WTC11 (cell line): ENCODE measurements around the gene SMIM38. TPM values are rescaled to one million over a fixed set of nuclear protein-coding genes. Genes with fewer than 3 reads are reported as not detected.

Experiments used
- total RNA-seq: library from RNA; stranded (reverse); gene quantifications from 3 replicates; pipeline ENCODE4 v1.2.3, GENCODE V29; 2021

Gene SMIM38
- total RNA-seq, 1 experiment from 2014 or later = 0.39 TPM

Other genes with a start within 250 kb of the SMIM38 start
- gene MRGPRD, start 174.9 kb upstream of the SMIM38 start, total RNA-seq = not detected in 3 replicates
- 3.8 to 6.5 TPM (median 5.5 TPM) in 3 replicates for gene MRGPRF, start 142.7 kb upstream of the SMIM38 start, total RNA-seq
- gene TPCN2, start 107.0 kb upstream of the SMIM38 start, total RNA-seq = 20.2 to 24.6 TPM (median 22.0 TPM) in 3 replicates
- gene MYEOV, start 138.2 kb downstream of the SMIM38 start, total RNA-seq = 1.1 to 1.4 TPM (median 1.1 TPM) in 3 replicates